ENCODE results near the gene RCN2. TPM values are rescaled to one million over a fixed set of nuclear protein-coding genes. Genes with fewer than 3 reads are reported as not detected.

RCN2 gene
- total and polyA plus RNA-seq, 2 of the 8 experiments (the other 6 are each of a cell fraction or from before 2014, with no cell fraction given), result 65.6 to 137 TPM

- Histone ChIP-seq H4K8ac (ENCODE audit: extremely low read depth, insufficient read depth, low read length) (peak overlapping the region; percentile 71; the same call in 1 of the 2 replicates), H3K56ac (replicated peaks; ENCODE audit: insufficient read length, low read depth, low read length) (peak overlapping the region; percentile 18), H2BK5ac (ENCODE audit: low read depth, low read length) (no peak overlapping the region), H3K23ac (ENCODE audit: insufficient read length) (no peak overlapping the region), H3K14ac (ENCODE audit: insufficient read length) (no peak overlapping the region), H3K36me3 (ENCODE audit: control insufficient read depth in 2 of 4, insufficient read depth in 4 of 4, low read length in 3 of 4) (no peaks in the 10 kb centered on the region), H2BK12ac (ENCODE audit: low read depth, low read length) (no peak overlapping the region), H3K18ac (ENCODE audit: extremely low read depth, low read length) (no peak overlapping the region), H2BK15ac (ENCODE audit: low read length) (0 out of 2 replicates have a peak overlapping the region, but pooled peaks have one; percentile 23), H3K79me1 (ENCODE audit: low read depth, low read length) (no peaks in the 10 kb centered on the region), H3K27me3 (replicated peaks in 1 of 4; ENCODE audit: control insufficient read depth in 3 of 4, extremely low read depth in 1 of 4, insufficient read depth in 3 of 4, low read length in 3 of 4) (no peaks in the 10 kb centered on the region), H4K5ac (ENCODE audit: insufficient read length, low read depth, low read length) (no peak overlapping the region), H3K4me3 (ENCODE audit: extremely low read depth in 1 of 4, insufficient read depth in 2 of 4, low read depth in 3 of 4, low read length in 4 of 4) (no peak overlapping the region), H2AK5ac (ENCODE audit: low read depth, low read length) (no peak overlapping the region), H4K20me1 (replicated peaks in 1 of 2; ENCODE audit: control insufficient read depth in 1 of 2, insufficient read depth in 2 of 2, low read length in 2 of 2) (no peaks in the 10 kb centered on the region), H2BK20ac (ENCODE audit: low read length) (no peak overlapping the region), H3K4ac (replicated peaks; ENCODE audit: insufficient read length, low read depth, low read length) (no peak overlapping the region), H3K27ac (ENCODE audit: low read depth, low read length) (no peak overlapping the region), H2AFZ (ENCODE audit: low read length) (no peak overlapping the region), H2BK120ac (replicated peaks; ENCODE audit: low read depth, low read length) (no peak overlapping the region), H4K91ac (replicated peaks; ENCODE audit: insufficient read length, low read length) (no peak overlapping the region), H3K23me2 (ENCODE audit: low read depth, low read length) (no peaks in the 10 kb centered on the region), H3K79me2 (ENCODE audit: control insufficient read depth in 1 of 2, insufficient read depth in 2 of 2, low read length in 2 of 2) (no peaks in the 10 kb centered on the region), H3K4me2 (ENCODE audit: insufficient read depth in 1 of 2, low read depth in 2 of 2, low read length in 2 of 2) (no peak overlapping the region), H3K4me1 (replicated peaks in 1 of 4; ENCODE audit: control insufficient read depth in 3 of 4, insufficient read depth in 4 of 4, low read length in 3 of 4) (no peaks in the 10 kb centered on the region; a peak in 1 of 7 replicates), H3K9me3 (ENCODE audit: insufficient read depth in 2 of 2, low read depth in 1 of 2, low read length in 1 of 2) (no peaks in the 10 kb centered on the region), H3K9ac (replicated peaks in 1 of 4; ENCODE audit: extremely low read depth in 1 of 4, low read depth in 3 of 4, low read length in 3 of 4) (no peak overlapping the region)
- WGBS, 2 experiments (ENCODE audit: extremely low coverage in 1 of 2, insufficient coverage in 1 of 2, insufficient read length in 1 of 2, insufficient replicate concordance in 2 of 2, low coverage in 1 of 2, low lambda C conversion rate in 2 of 2, missing lambda C conversion rate in 1 of 2), result 93% methylated on average over 9 of the region's 14 CpGs; no CpG with 5 or more reads in 1 of the 2 experiments
- no peak for TF ChIP-seq SIN3A (conservative IDR thresholded peaks at IDR 0.05 in 1 of 2, IDR thresholded peaks at IDR 0.05 in 1 of 2; ENCODE audit: low read depth in 1 of 2, low read length in 2 of 2)
- no peak for TF ChIP-seq TBP (IDR thresholded peaks at IDR 0.05; ENCODE audit: low read depth, low read length)
- no peak for TF ChIP-seq JUN (IDR thresholded peaks at IDR 0.05; ENCODE audit: low read depth, low read length)
- TF ChIP-seq POLR2AphosphoS5 (IDR thresholded peaks at IDR 0.05; ENCODE audit: low read depth, low read length), result no peak
- no peak for TF ChIP-seq GTF2F1 (IDR thresholded peaks at IDR 0.05; ENCODE audit: borderline replicate concordance, low read depth, low read length)
- no peak for TF ChIP-seq HDAC6 (IDR thresholded peaks at IDR 0.05; ENCODE audit: low read depth, low read length)
- no peak for TF ChIP-seq CTBP2 (IDR thresholded peaks at IDR 0.05; ENCODE audit: borderline replicate concordance, insufficient read depth, insufficient read length, low read length)
- TF ChIP-seq MAFK (IDR thresholded peaks at IDR 0.05; ENCODE audit: low read depth, low read length), result no peak
- ChIA-PET CTCF (ENCODE audit: partially characterized antibody) (interaction anchor here (0.9 to 6.2 kb wide), 6 partner anchors 15 to 38 kb away, joined by 3 to 43 read pairs (median 4); no protein-coding TSS in a partner anchor), POLR2A (ENCODE audit: partially characterized antibody) (interaction anchor here (0.6 to 1.6 kb wide), 2 partner anchors 20 to 74 kb away, joined by 3 to 4 read pairs; partner anchors contain the start of gene TSPAN3)
- no peak for FAIRE-seq
- DNase-seq (ENCODE audit: low read depth in 1 of 2, low spot score in 2 of 2), result no peak
These were observed 65.2 kb downstream of the RCN2 start for GRCh38 chr15:76996526-76997401.

All from H1 (cell line).